ENCODE data around the gene MSMP.

GRCh38 chr9:35763803-35764202 is 9.7 kb upstream of the MSMP start:
- no peak for TF ChIP-seq POLR2AphosphoS5 (IDR thresholded peaks at IDR 0.05; ENCODE audit: control insufficient read depth, insufficient read depth, low read depth, low read length)
- TF ChIP-seq FOXK1 (CRISPR knock-in tag; IDR thresholded peaks at IDR 0.05; ENCODE audit: borderline replicate concordance) = no peak
- no peak for TF ChIP-seq CTCF (IDR thresholded peaks at IDR 0.05 in 2 of 3, conservative IDR thresholded peaks at IDR 0.05 in 1 of 3; ENCODE audit: insufficient read depth in 2 of 3, low read depth in 1 of 3, low read length in 3 of 3)
- no peak for TF ChIP-seq CREB3L1 (IDR thresholded peaks at IDR 0.05; ENCODE audit: borderline replicate concordance, low read depth)
- no peak for TF ChIP-seq RAD21 (CRISPR knock-in tag; conservative IDR thresholded peaks at IDR 0.05 in 1 of 2, IDR thresholded peaks at IDR 0.05 in 1 of 2)
- TF ChIP-seq ZFX (CRISPR knock-in tag; IDR thresholded peaks at IDR 0.05) = no peak
- no peak for TF ChIP-seq GTF2F1 (IDR thresholded peaks at IDR 0.05; ENCODE audit: low read depth, low read length)

All from K562 (cell line).